Thoracic aorta (tissue), 2 donors: ENCODE measurements around the gene IL1RL2. TPM values are rescaled to one million over a fixed set of nuclear protein-coding genes. Genes with fewer than 3 reads are reported as not detected.

ENCODE experiments used
- ATAC-seq: fragments of 150-250 bp; one replicate; pipeline ENCODE4 v1.8.0; 2017; ENCODE audit warnings: low read depth; ENCODE audit not compliant: insufficient number of reproducible peaks, low FRiP score
- DNase-seq: peaks from one replicate; pipeline ENCODE4 v3.0.0-alpha.2; 2020; ENCODE audit warnings: low spot score
- H3K27ac ChIP-seq, 2 donors: fragments of 200-600 bp; sonication (generic); 1 replicate in 1 of 2; 2 replicates in 1 of 2; pipeline ENCODE4 v1.5.1; 2016; ENCODE audit warnings: mild to moderate bottlenecking in 2 of 2, moderate library complexity in 2 of 2
- H3K27me3 ChIP-seq: fragments of 200-600 bp; sonication (generic); replicated peaks from 2 replicates; pipeline ENCODE4 v1.6.0; 2016; ENCODE audit warnings: mild to moderate bottlenecking; ENCODE audit not compliant: insufficient read depth
- H3K36me3 ChIP-seq: fragments of 200-600 bp; sonication (generic); one replicate; pipeline ENCODE4 v1.5.1; 2016
- H3K4me1 ChIP-seq, 2 donors: fragments of 200-600 bp; sonication (generic); 1 replicate in 1 of 2; 2 replicates in 1 of 2; pipeline versions ENCODE4 v1.5.1 to v1.6.0; 2016; ENCODE audit warnings: low read depth in 2 of 2, mild to moderate bottlenecking in 1 of 2; ENCODE audit not compliant: control insufficient read depth in 1 of 2
- H3K4me3 ChIP-seq: fragments of 200-600 bp; sonication (generic); 2 replicates; pipeline ENCODE4 v1.5.1; 2016; ENCODE audit warnings: mild to moderate bottlenecking
- H3K9me3 ChIP-seq: fragments of 200-600 bp; sonication (generic); 2 replicates; pipeline ENCODE4 v1.5.1; 2016
- total RNA-seq, 2 donors: library from RNA; depleted of rRNA; stranded (reverse); fragments of >200 nt; gene quantifications; one replicate each; pipeline versions ENCODE4 v1.1.0 to v1.2.3, GENCODE V29; 2016
- TF ChIP-seq, protein P1 (sequence below): fragments of 200-600 bp; sonication (generic); IDR thresholded peaks from one replicate; pipeline ENCODE4 v1.5.1; 2019; ENCODE audit warnings: antibody characterized with exemption

IL1RL2 gene
- total RNA-seq, 2 donors from 2014 or later, result 0.68 to 1.3 TPM

GRCh38 chr2:102172745-102173144 lies 14.1 kb upstream of the IL1RL2 start:
- H3K4me1 ChIP-seq, result no peaks in the 10 kb centered on the region
- no peak for DNase-seq
- H3K27me3 ChIP-seq, result no peaks in the 10 kb centered on the region
- no peak for ATAC-seq
- no peaks in the 10 kb centered on the region for H3K9me3 ChIP-seq
- TF ChIP-seq, protein P1, sequence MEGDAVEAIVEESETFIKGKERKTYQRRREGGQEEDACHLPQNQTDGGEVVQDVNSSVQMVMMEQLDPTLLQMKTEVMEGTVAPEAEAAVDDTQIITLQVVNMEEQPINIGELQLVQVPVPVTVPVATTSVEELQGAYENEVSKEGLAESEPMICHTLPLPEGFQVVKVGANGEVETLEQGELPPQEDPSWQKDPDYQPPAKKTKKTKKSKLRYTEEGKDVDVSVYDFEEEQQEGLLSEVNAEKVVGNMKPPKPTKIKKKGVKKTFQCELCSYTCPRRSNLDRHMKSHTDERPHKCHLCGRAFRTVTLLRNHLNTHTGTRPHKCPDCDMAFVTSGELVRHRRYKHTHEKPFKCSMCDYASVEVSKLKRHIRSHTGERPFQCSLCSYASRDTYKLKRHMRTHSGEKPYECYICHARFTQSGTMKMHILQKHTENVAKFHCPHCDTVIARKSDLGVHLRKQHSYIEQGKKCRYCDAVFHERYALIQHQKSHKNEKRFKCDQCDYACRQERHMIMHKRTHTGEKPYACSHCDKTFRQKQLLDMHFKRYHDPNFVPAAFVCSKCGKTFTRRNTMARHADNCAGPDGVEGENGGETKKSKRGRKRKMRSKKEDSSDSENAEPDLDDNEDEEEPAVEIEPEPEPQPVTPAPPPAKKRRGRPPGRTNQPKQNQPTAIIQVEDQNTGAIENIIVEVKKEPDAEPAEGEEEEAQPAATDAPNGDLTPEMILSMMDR, result no peak
- H3K36me3 ChIP-seq, result peaks cover 26% of the 10 kb centered on the region
- H3K4me3 ChIP-seq, result no peak overlapping the region
- no peak overlapping the region for H3K27ac ChIP-seq

DNA sequence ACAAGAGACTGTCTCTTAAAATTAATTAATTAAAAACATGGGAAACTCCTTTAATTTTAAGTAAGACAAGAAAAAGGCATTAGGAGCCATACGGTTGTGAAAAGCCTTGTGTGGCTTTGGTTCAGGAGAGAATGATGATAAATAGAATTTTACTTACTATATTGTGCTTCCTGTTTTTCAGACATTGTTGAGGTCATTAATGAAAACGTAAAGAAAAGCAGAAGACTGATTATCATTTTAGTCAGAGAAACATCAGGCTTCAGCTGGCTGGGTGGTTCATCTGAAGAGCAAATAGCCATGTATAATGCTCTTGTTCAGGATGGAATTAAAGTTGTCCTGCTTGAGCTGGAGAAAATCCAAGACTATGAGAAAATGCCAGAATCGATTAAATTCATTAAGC lies 10.7 kb upstream of the IL1RL2 start:
- no peak for DNase-seq
- ATAC-seq, result no peak
- Histone ChIP-seq H3K36me3 (peaks cover 30% of the 10 kb centered on the region), H3K4me1 (peaks cover under 1 to 1% of the 10 kb centered on the region in 2 donors), H3K4me3 (no peak overlapping the region), H3K9me3 (no peaks in the 10 kb centered on the region), H3K27me3 (no peaks in the 10 kb centered on the region), H3K27ac (no peak overlapping the region)
- TF ChIP-seq, protein P1, result no peak

- Histone ChIP-seq H3K36me3 (peaks cover 21% of the 10 kb centered on the region), H3K9me3 (no peaks in the 10 kb centered on the region), H3K4me3 (no peak overlapping the region), H3K27ac (no peak overlapping the region), H3K27me3 (no peaks in the 10 kb centered on the region), H3K4me1 (peaks cover 4 to 5% of the 10 kb centered on the region in 2 donors)
- DNase-seq, result no peak
- TF ChIP-seq, protein P1, result no peak
- ATAC-seq, result no peak
These were observed 8.9 kb upstream of the IL1RL2 start for GRCh38 chr2:102177814-102178478.

DNA sequence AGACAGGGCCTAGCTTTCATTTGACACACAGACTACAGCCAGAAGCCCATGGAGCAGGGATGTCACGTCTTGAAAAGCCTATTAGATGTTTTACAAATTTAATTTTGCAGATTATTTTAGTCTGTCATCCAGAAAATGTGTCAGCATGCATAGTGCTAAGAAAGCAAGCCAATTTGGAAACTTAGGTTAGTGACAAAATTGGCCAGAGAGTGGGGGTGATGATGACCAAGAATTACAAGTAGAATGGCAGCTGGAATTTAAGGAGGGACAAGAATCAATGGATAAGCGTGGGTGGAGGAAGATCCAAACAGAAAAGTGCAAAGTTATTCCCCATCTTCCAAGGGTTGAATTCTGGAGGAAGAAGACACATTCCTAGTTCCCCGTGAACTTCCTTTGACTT lies 7.8 kb upstream of the IL1RL2 start:
- ATAC-seq (no peak), DNase-seq (no peak)
- H3K9me3 ChIP-seq, result no peaks in the 10 kb centered on the region
- H3K4me3 ChIP-seq, result no peak overlapping the region
- no peak overlapping the region for H3K27ac ChIP-seq
- TF ChIP-seq, protein P1, result no peak
- peaks cover 19% of the 10 kb centered on the region for H3K36me3 ChIP-seq
- H3K27me3 ChIP-seq, result no peaks in the 10 kb centered on the region
- H3K4me1 ChIP-seq, result peaks cover 4 to 5% of the 10 kb centered on the region in 2 donors

DNA sequence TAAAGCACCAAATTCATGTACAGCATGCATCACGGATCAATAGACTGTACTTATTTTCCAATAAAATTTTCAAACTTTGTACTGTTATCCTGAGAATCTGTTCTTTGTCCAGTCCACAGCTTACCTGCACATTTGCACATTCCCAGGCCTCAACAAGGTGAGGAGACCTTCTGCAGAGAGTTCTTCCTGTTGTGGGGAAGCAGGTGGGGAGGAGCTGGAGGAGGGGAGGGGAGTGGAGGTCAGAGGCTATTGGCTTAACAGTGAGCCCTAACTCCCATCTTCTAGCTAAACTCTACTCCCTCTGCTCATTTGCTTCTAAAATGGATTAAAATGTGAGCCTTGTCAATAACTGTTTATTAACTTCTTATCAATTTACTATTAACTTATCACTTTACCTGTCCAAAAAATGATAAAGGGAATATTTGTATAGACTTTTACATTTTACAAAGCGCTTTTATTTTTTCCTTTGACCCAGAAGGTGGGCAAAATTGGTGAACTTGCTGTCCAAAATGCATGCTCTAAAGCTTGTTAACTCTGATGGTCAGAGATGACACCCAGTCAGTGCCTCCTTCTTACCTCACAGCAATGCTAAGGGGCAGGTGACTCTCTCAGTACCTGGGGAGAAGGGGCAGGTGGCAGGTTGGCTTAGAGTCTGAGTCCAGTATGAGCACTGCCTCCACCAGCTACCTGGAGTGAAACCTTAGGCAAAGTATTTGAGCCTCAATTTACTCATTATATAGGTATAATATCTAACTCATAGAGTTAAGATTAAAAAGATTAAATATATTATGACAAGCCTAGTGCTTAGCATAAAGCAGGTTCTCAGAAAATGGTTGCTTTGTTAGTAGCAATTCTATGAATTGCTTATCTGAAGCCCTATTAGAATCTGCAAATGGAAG lies 6.8 kb upstream of the IL1RL2 start:
- Histone ChIP-seq H3K9me3 (no peaks in the 10 kb centered on the region), H3K27ac (no peak overlapping the region), H3K4me1 (peaks cover 4 to 5% of the 10 kb centered on the region in 2 donors), H3K27me3 (no peaks in the 10 kb centered on the region), H3K4me3 (no peak overlapping the region), H3K36me3 (peaks cover 19% of the 10 kb centered on the region)
- no peak for ATAC-seq
- no peak for DNase-seq
- TF ChIP-seq, protein P1, result no peak
